Endothelial cell of umbilical vein (primary cell): Measurements from ENCODE around the gene GLYATL1B. TPM values are rescaled to one million over a fixed set of nuclear protein-coding genes. Genes with fewer than 3 reads are reported as not detected.

Source experiments
- BruUV-seq: library from RNA; stranded (reverse); fragments of 400-500 nt; replicated peaks from 2 replicates; lab custom pipeline; 2021; lab: Mats Ljungman, UMichigan
- CTCF ChIA-PET: fragments of 300-600, 350-600 bp; sonication (Branson Sonifier 250); formaldehyde crosslinking; loops from one replicate; lab custom pipeline; 2021; ENCODE audit warnings: antibody characterized with exemption, inconsistent platforms; lab: Charles Lee
- POLR2A ChIA-PET: fragments of 300-600, 350-600 bp; sonication (Branson Sonifier 250); formaldehyde crosslinking; loops from one replicate; lab custom pipeline; 2021; ENCODE audit warnings: antibody characterized with exemption, inconsistent platforms; lab: Charles Lee
- DNase-seq: peaks from one replicate; pipeline ENCODE4 v3.0.0-alpha.2; 2011; ENCODE audit warnings: low read depth, low spot score
- FAIRE-seq: peaks from 2 replicates; lab custom pipeline; 2011; peaks lifted over from hg19 to GRCh38; lab: Jason Lieb, UNC
- H2AFZ ChIP-seq: 2 replicates; pipeline ENCODE4 v1.6.0; 2012; ENCODE audit warnings: low read depth, low read length, control low read depth, inconsistent platforms
- H3K27ac ChIP-seq: 2 replicates; pipeline ENCODE4 v1.5.1; 2011; ENCODE audit warnings: low read depth, mild to moderate bottlenecking, control low read depth, low read length, moderate library complexity; ENCODE audit not compliant: insufficient read depth
- H3K27me3 ChIP-seq, 2 experiments: 2 replicates each; pipeline versions ENCODE4 v1.6.0 to v1.6.1; 2011; ENCODE audit warnings: low read length in 2 of 2, mixed read lengths in 1 of 2; ENCODE audit not compliant: control insufficient read depth in 2 of 2, insufficient read depth in 2 of 2
- H3K36me3 ChIP-seq, 2 experiments: 2 replicates in 1 of 2; 3 replicates in 1 of 2; pipeline ENCODE4 v1.5.1; 2011; ENCODE audit warnings: low read length in 2 of 2, mild to moderate bottlenecking in 1 of 2, moderate library complexity in 1 of 2; ENCODE audit not compliant: control insufficient read depth in 2 of 2, insufficient read depth in 2 of 2; ENCODE audit errors: extremely low read depth in 1 of 2
- H3K4me1 ChIP-seq: 3 replicates; pipeline ENCODE4 v1.5.1; 2011; ENCODE audit warnings: mild to moderate bottlenecking, low read length; ENCODE audit not compliant: control insufficient read depth, insufficient read depth; ENCODE audit errors: extremely low read depth
- H3K4me2 ChIP-seq: 2 replicates; pipeline ENCODE4 v1.6.1; 2011; ENCODE audit warnings: low read length, control low read depth, mixed read lengths; ENCODE audit not compliant: insufficient read depth
- H3K4me3 ChIP-seq, 3 experiments: fragments of 200-600 bp in 1 of 3; sonication (generic), shearing (Covaris generic) in 1 of 3; replicated peaks in 1 of 3; 2 replicates each; pipeline ENCODE4 v1.5.1; 2011 to 2016; ENCODE audit warnings: control low read depth in 3 of 3, low read length in 3 of 3, mild to moderate bottlenecking in 2 of 3, inconsistent platforms in 1 of 3, low read depth in 1 of 3, moderate library complexity in 1 of 3; ENCODE audit not compliant: insufficient read depth in 1 of 3
- H3K79me2 ChIP-seq: 2 replicates; pipeline ENCODE4 v1.6.0; 2012; ENCODE audit warnings: low read length, inconsistent platforms; ENCODE audit not compliant: control insufficient read depth, insufficient read depth
- H3K9ac ChIP-seq: replicated peaks from 2 replicates; pipeline ENCODE3; 2011; ENCODE audit warnings: low read length, control low read depth; ENCODE audit not compliant: insufficient read depth; ENCODE audit errors: extremely low read depth
- H3K9me1 ChIP-seq: replicated peaks from 3 replicates; pipeline ENCODE4 v1.6.0; 2011; ENCODE audit warnings: mild to moderate bottlenecking, low read length; ENCODE audit not compliant: control insufficient read depth, insufficient read depth; ENCODE audit errors: extremely low read depth
- H3K9me3 ChIP-seq: replicated peaks from 2 replicates; pipeline ENCODE4 v1.5.1; 2012; ENCODE audit warnings: low read length, inconsistent platforms; ENCODE audit not compliant: control insufficient read depth, insufficient read depth
- H4K20me1 ChIP-seq: replicated peaks from 2 replicates; pipeline ENCODE3; 2011; ENCODE audit warnings: mild to moderate bottlenecking, low read length; ENCODE audit not compliant: control insufficient read depth, insufficient read depth; ENCODE audit errors: extremely low read depth
- CTCF ChIP-seq, 2 donors: IDR thresholded peaks; 1 replicate in 1 of 2; 2 replicates in 1 of 2; pipeline ENCODE4 v1.5.1; 2011; ENCODE audit warnings: low read length in 2 of 2, mild to moderate bottlenecking in 2 of 2, moderate library complexity in 2 of 2, control low read depth in 1 of 2, inconsistent platforms in 1 of 2, low read depth in 1 of 2; ENCODE audit not compliant: insufficient read depth in 1 of 2; ENCODE audit errors: extremely low read depth in 1 of 2
- EZH2 ChIP-seq: IDR thresholded peaks from 2 replicates; pipeline ENCODE4 v1.6.1; 2012; ENCODE audit warnings: borderline replicate concordance, low read depth, mild to moderate bottlenecking, moderate library complexity, low read length, inconsistent platforms; ENCODE audit not compliant: severe bottlenecking
- FOS ChIP-seq: IDR thresholded peaks from 2 replicates; pipeline ENCODE4 v1.6.1; 2011; ENCODE audit warnings: mild to moderate bottlenecking, low read length, moderate library complexity, borderline replicate concordance; ENCODE audit not compliant: insufficient read depth
- GATA2 ChIP-seq: IDR thresholded peaks from 2 replicates; pipeline ENCODE4 v1.7.0; 2011; ENCODE audit warnings: low read depth, mild to moderate bottlenecking, moderate library complexity, mixed read lengths, low read length; ENCODE audit not compliant: insufficient read length, insufficient read depth
- JUN ChIP-seq: IDR thresholded peaks from 2 replicates; pipeline ENCODE4 v1.6.1; 2011; ENCODE audit warnings: borderline replicate concordance, low read depth; ENCODE audit not compliant: insufficient read length, insufficient read depth
- MAX ChIP-seq: IDR thresholded peaks from 2 replicates; pipeline ENCODE4 v1.6.1; 2011; ENCODE audit not compliant: insufficient read depth, insufficient read length
- MYC ChIP-seq: IDR thresholded peaks from one replicate; pipeline ENCODE4 v1.6.1; 2011; ENCODE audit warnings: mild to moderate bottlenecking, low read depth, low read length
- POLR2A ChIP-seq: IDR thresholded peaks from 2 replicates; pipeline ENCODE4 v1.6.1; 2012; ENCODE audit warnings: low read depth, mild to moderate bottlenecking, control low read depth, low read length
- POLR2AphosphoS5 ChIP-seq: IDR thresholded peaks from 2 replicates; pipeline ENCODE4 v1.6.1; 2012; ENCODE audit warnings: low read depth, mild to moderate bottlenecking, control low read depth, low read length, moderate library complexity; ENCODE audit not compliant: insufficient read depth
- dilution Hi-C: fragments of 300-500 bp; cut with MboI; formaldehyde crosslinking; loops from one replicate; pipeline ENCODE4 v1.15.0; 2019; ENCODE audit warnings: low sequenced_read_pairs; ENCODE audit not compliant: extremely low pct_ligation_motif_present
- intact Hi-C: fragments of 100-400 bp; cut with micrococcal nuclease; formaldehyde crosslinking; loops from one replicate; pipeline ENCODE4 v1.10.0; 2022
- polyA plus RNA-seq, 4 experiments: library from polyadenylated mRNA; depleted of rRNA in 3 of 4; stranded (reverse) in 3 of 4; unstranded in 1 of 4; fragments of >200 nt; gene quantifications; 2 replicates each; pipeline versions ENCODE4 v1.2.1 to v1.2.3, GENCODE V29; 2011 to 2012; ENCODE audit warnings: missing spikeins in 1 of 4
- total RNA-seq: library from RNA; stranded (reverse); gene quantifications from 2 replicates; pipeline ENCODE4 v1.2.3, GENCODE V29; 2021

Gene GLYATL1B
- total and polyA plus RNA-seq, 2 donors (not counting 3 experiments of a cell fraction or from before 2014, with no cell fraction given): not detected

GRCh38 chr11:59117774-59118173 lies 31.7 kb downstream of the GLYATL1B start:
- Histone ChIP-seq H3K27ac (no peak overlapping the region), H3K9ac (no peak overlapping the region), H3K9me3 (no peaks in the 10 kb centered on the region), H3K4me1 (no peaks in the 10 kb centered on the region), H4K20me1 (no peaks in the 10 kb centered on the region), H3K4me2 (no peak overlapping the region), H3K9me1 (no peaks in the 10 kb centered on the region), H3K79me2 (no peaks in the 10 kb centered on the region), H3K4me3 (no peak overlapping the region), H2AFZ (no peak overlapping the region), H3K36me3 (no peaks in the 10 kb centered on the region), H3K27me3 (no peaks in the 10 kb centered on the region)
- dilution Hi-C loops (no loop called here), intact Hi-C loops (no loop called here)
- no peak for FAIRE-seq
- BruUV-seq: no TSS peak
- ChIA-PET POLR2A (no interaction called here), CTCF (no interaction called here)
- no peak for TF ChIP-seq GATA2
- no peak for DNase-seq

GRCh38 chr11:59119826-59120225 lies 33.7 kb downstream of the GLYATL1B start:
- Histone ChIP-seq H4K20me1 (no peaks in the 10 kb centered on the region), H3K27ac (no peak overlapping the region), H3K4me3 (no peak overlapping the region), H3K36me3 (peaks cover 0 to 6% of the 10 kb centered on the region in 2 experiments), H3K79me2 (no peaks in the 10 kb centered on the region), H2AFZ (no peak overlapping the region), H3K4me2 (no peak overlapping the region), H3K27me3 (no peaks in the 10 kb centered on the region), H3K4me1 (no peaks in the 10 kb centered on the region), H3K9ac (no peak overlapping the region), H3K9me3 (no peaks in the 10 kb centered on the region), H3K9me1 (no peaks in the 10 kb centered on the region)
- no TSS peak for BruUV-seq
- POLR2A ChIA-PET: no interaction called here
- intact Hi-C loops: loop anchor here (2.0 kb wide), 1 partner anchor 13 kb away; the partner anchor contains the start of gene FAM111B
- TF ChIP-seq EZH2: no peak
- no peak for TF ChIP-seq POLR2AphosphoS5
- no peak for TF ChIP-seq POLR2A
- no peak for TF ChIP-seq GATA2
- TF ChIP-seq FOS: no peak
- TF ChIP-seq JUN: no peak
- no peak for TF ChIP-seq CTCF (IDR thresholded peaks at IDR 0.05; ENCODE audit: extremely low read depth in 1 of 2, insufficient read depth in 1 of 2, low read depth in 1 of 2, low read length in 2 of 2)
- TF ChIP-seq MYC: no peak
- no peak for TF ChIP-seq MAX
- CTCF ChIA-PET: interaction anchor here (0.9 to 1.6 kb wide), 3 partner anchors 13 to 39 kb away, joined by 3 to 11 read pairs (median 4); partner anchors contain the start of gene FAM111B
- dilution Hi-C loops: no loop called here
- no peak for FAIRE-seq
- DNase-seq: no peak
